ENCODE measurements around the gene ALDH1A2.

ALDH1A2 gene

DNA sequence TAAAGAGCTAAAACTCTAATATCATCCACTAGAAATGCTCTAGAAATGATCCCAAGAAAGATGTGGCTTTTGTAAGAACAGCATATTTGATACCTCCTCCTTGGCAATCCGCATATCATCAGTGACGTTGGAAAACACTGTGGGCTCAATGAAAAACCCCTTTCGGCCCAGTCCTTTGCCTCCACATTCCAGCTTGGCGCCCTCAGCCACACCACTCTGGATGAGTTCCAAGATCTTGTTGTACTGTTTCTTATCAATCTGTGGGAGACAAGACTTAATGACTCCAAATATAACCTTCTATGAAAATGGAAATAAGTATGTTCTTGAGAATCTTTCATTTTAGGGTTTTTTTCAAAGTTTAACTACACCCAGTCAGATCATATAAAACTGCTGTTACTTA lies 103.6 kb downstream of the ALDH1A2 start:
- DNase-seq (ENCODE audit: low spot score), result no peak
- TF ChIP-seq CTCF (IDR thresholded peaks at IDR 0.05; ENCODE audit: extremely low read depth, missing control alignments), result no peak

DNA sequence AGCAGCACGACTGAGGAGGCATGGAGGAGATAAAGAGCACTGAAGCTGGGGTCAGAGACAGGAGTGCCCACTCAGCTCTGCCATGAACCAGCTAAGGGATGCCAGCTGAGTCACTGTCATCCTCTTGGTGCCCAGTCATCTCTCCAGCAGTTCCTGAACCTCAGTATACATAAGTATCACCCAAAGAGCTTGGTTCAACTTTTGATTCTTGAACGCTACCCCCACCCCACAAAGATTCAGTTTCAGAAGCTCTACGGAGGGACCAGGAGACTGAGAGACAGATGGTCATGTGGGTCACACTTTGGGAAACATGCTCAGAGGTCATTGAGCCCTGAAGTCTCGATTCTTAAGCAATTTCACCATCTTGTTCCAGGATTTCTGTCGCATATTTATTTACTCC lies 108.4 kb downstream of the ALDH1A2 start:
- TF ChIP-seq CTCF (IDR thresholded peaks at IDR 0.05; ENCODE audit: extremely low read depth, missing control alignments), result no peak
- no peak for DNase-seq (ENCODE audit: low spot score)

DNA sequence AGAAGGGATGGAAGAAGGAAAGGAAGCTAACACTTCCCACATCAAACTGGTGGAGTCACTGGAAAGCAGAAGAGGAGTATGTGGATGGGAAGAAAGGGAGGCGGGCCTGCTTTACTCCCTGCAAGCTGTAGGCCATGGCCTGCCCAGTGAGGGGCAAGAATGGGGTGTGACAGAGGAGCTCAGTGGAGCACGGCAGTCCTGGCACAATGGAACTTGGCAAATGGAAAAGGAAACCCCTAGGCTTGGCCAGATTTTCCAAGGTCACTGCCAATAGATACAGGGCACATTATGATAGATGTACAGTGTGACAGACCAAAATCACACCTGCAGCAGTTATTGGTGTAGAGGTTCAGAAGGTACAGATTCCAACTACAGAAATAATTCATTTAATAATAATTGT lies 111.6 kb downstream of the ALDH1A2 start:
- no peak for TF ChIP-seq CTCF (IDR thresholded peaks at IDR 0.05; ENCODE audit: extremely low read depth, missing control alignments)
- DNase-seq (ENCODE audit: low spot score), result no peak

DNA sequence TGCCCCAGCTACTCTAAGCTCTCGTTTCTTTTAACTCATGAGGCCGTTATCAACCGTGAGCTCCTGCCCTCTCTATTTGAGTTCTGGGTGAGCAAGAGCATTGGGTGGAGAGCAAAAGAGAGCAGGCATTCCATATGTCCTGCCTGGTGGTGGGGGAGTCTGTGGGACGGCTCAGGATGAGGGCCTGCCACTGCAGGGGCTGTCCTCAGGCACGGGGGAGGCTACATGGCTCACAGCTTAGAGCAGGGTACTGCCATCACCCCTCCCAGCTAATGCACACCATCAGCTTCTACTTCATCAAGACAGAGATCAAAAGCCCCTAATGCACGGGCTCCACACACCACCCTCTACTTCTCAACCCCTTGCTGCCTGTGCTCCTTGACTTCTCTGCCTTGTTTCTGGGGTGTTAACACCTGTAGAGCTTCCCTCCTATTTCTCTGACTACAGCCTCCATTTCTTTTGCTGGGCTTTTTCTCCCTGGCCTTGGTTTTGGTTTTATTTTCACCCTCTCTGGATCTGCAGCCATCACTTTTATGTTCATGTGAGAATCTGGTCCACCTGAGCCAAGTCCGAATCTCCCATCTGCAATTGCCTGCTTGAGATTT lies 114.1 kb downstream of the ALDH1A2 start:
- TF ChIP-seq CTCF (IDR thresholded peaks at IDR 0.05; ENCODE audit: extremely low read depth, missing control alignments), result no peak
- DNase-seq (ENCODE audit: low spot score), result no peak

DNA sequence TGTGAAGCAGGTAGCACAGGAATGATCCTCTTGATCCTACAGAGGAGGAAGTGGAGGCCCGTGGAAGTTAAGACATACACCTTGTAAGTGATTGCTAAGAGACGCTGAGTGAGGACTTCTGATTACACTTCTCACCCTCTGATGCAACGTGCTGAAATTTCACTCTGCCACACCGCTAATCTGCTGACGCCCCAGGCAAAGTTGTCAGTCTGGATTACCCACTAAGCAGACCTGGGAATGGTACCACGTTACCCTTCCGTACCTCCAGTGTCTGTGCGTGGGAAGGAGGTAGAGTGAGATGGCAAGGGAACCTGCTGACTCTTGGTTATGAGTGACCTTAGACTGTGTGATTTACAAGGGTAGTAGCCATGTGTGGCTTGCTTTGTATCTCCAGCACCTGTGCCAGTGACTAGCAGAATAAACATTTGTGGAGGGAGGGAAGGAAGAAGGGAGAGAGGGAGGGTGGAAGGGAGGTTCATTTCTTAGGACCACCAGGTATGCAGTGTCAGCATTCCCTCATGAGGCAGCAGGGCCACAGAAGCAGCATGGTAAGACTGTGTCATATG lies 115.0 kb downstream of the ALDH1A2 start:
- DNase-seq (ENCODE audit: low spot score), result no peak
- no peak for TF ChIP-seq CTCF (IDR thresholded peaks at IDR 0.05; ENCODE audit: extremely low read depth, missing control alignments)

DNA sequence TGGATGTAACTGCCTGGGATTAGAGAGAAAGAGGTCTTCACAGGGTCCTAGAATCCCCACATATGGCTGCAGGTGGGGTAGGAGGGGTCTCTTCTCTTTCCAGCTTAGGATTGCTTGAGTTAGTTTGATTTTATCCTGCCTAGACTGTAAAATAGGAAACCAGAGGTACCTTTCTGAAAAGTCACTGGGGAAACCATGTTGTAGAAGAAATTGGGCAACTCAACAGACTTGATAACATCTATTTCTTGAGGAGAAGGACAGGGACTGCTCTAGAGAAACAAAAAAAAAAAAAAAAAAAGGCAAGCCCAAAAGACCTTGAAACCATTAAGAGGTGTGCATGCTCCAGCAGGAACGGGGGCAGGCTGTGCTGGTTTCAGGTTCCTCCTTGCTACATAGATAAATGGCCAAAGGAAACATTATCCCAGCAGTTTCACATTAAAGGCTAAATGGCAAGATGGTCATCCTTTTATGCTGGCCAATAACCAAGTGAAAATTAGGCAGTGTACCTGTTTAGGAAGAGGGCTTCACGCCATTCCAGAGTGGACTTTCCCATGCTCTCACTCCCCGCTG lies 116.1 kb downstream of the ALDH1A2 start:
- no peak for TF ChIP-seq CTCF (IDR thresholded peaks at IDR 0.05; ENCODE audit: extremely low read depth, missing control alignments)
- no peak for DNase-seq (ENCODE audit: low spot score)

GRCh38 chr15:57948351-57949289 lies 116.9 kb downstream of the ALDH1A2 start:
- no peak for TF ChIP-seq CTCF (IDR thresholded peaks at IDR 0.05; ENCODE audit: extremely low read depth, missing control alignments)
- DNase-seq (ENCODE audit: low spot score), result no peak
